K562 (cell line): ENCODE measurements around the gene ARHGAP26. TPM values are rescaled to one million over a fixed set of nuclear protein-coding genes. Genes with fewer than 3 reads are reported as not detected.

ENCODE experiments used
- ATAC-seq: fragments of 200-7000 bp; cut with Tn5 transposase; 3 replicates; pipeline ENCODE4 v1.9.1; 2020; ENCODE audit warnings: moderate library complexity
- BruUV-seq: library from RNA; stranded (reverse); fragments of 400-500 nt; replicated peaks from 2 replicates; lab custom pipeline; 2021; lab: Mats Ljungman, UMichigan
- CTCF ChIA-PET: fragments of 300-600 bp; formaldehyde crosslinking; extraction: SDS; loops from one replicate; lab custom pipeline; 2021; ENCODE audit warnings: low intra/inter-chr PET ratio; lab: Yijun Ruan, JAX
- POLR2A ChIA-PET: fragments of 300-600, 350-650 bp; sonication (Branson Sonifier 250); formaldehyde crosslinking; extraction: SDS; loops from one replicate; lab custom pipeline; 2021; ENCODE audit warnings: antibody characterized with exemption, inconsistent platforms; lab: Yijun Ruan, JAX
- DNase-seq, 4 experiments: peaks; one replicate each; pipeline versions ENCODE4 v3.0.0 to v3.0.0-alpha.2; 2011 to 2018; ENCODE audit warnings: low spot score in 3 of 4, mixed read lengths in 3 of 4; ENCODE audit errors: extremely low read depth in 1 of 4
- FAIRE-seq: peaks from 2 replicates; lab custom pipeline; 2011; peaks lifted over from hg19 to GRCh38; lab: Jason Lieb, UNC
- H2AFZ ChIP-seq: 2 replicates; pipeline ENCODE4 v1.6.0; 2011; ENCODE audit warnings: low read depth, low read length, control low read depth, inconsistent platforms
- H3K27ac ChIP-seq: fragments of 200-600 bp; 3 replicates; pipeline ENCODE4 v1.8.0; 2011; ENCODE audit warnings: low read depth, mild to moderate bottlenecking, control low read depth, inconsistent platforms, low read length, moderate library complexity, mixed read lengths; ENCODE audit errors: extremely low read depth
- H3K27me3 ChIP-seq, 2 experiments: fragments of 300-600 bp in 1 of 2; 2 replicates in 1 of 2; 3 replicates in 1 of 2; pipeline versions ENCODE4 v1.6.0 to v1.8.0; 2011; ENCODE audit warnings: inconsistent platforms in 2 of 2, low read length in 2 of 2, mild to moderate bottlenecking in 1 of 2, mixed read lengths in 1 of 2, moderate library complexity in 1 of 2; ENCODE audit not compliant: control insufficient read depth in 2 of 2, insufficient read depth in 2 of 2
- H3K36me3 ChIP-seq: fragments of 300-600 bp; 3 replicates; pipeline ENCODE4 v1.8.0; 2011; ENCODE audit warnings: mild to moderate bottlenecking, low read length, inconsistent platforms; ENCODE audit not compliant: control insufficient read depth, insufficient read depth
- H3K4me1 ChIP-seq, 2 experiments: fragments of 200-600 bp in 1 of 2; replicated peaks in 1 of 2; 2 replicates in 1 of 2; 3 replicates in 1 of 2; pipeline versions ENCODE4 v1.5.1 to v1.8.0; 2011; ENCODE audit warnings: inconsistent platforms in 2 of 2, low read length in 2 of 2, mild to moderate bottlenecking in 1 of 2, mixed read lengths in 1 of 2, moderate library complexity in 1 of 2; ENCODE audit not compliant: control insufficient read depth in 2 of 2, insufficient read depth in 2 of 2
- H3K4me2 ChIP-seq: 2 replicates; pipeline ENCODE4 v1.6.1; 2011; ENCODE audit warnings: low read length, control low read depth, inconsistent platforms, mixed read lengths; ENCODE audit not compliant: insufficient read depth
- H3K4me3 ChIP-seq: fragments of 200-600 bp; sonication (generic), shearing (Covaris generic); 2 replicates; pipeline ENCODE4 v1.5.1; 2016; ENCODE audit warnings: control low read depth, inconsistent platforms
- H3K79me2 ChIP-seq: fragments of 200-600 bp; 3 replicates; pipeline ENCODE4 v1.8.0; 2011; ENCODE audit warnings: low read length, inconsistent platforms; ENCODE audit not compliant: control insufficient read depth, insufficient read depth
- H3K9ac ChIP-seq, 2 experiments: 2 replicates each; pipeline versions ENCODE4 v1.6.0 to v1.6.1; 2011; ENCODE audit warnings: low read depth in 2 of 2, low read length in 2 of 2, control low read depth in 1 of 2, inconsistent platforms in 1 of 2, mild to moderate bottlenecking in 1 of 2, mixed read lengths in 1 of 2; ENCODE audit not compliant: insufficient read depth in 1 of 2
- H3K9me1 ChIP-seq: one replicate; pipeline ENCODE4 v1.6.0; 2011; ENCODE audit warnings: inconsistent platforms, mild to moderate bottlenecking, low read length, moderate library complexity; ENCODE audit not compliant: control insufficient read depth, insufficient read depth
- H3K9me3 ChIP-seq: replicated peaks from 2 replicates; pipeline ENCODE4 v1.5.1; 2011; ENCODE audit warnings: low read depth, low read length, inconsistent platforms; ENCODE audit not compliant: control insufficient read depth, insufficient read depth
- H4K20me1 ChIP-seq: replicated peaks from 2 replicates; pipeline ENCODE4 v1.6.1; 2011; ENCODE audit warnings: low read length, inconsistent platforms, mixed read lengths; ENCODE audit not compliant: control insufficient read depth, insufficient read depth
- PRDM10 ChIP-seq: fragments of 450-650 bp; IDR thresholded peaks from 2 replicates; pipeline ENCODE4 v1.6.1; 2018; ENCODE audit not compliant: partially characterized antibody
- TFAP4 ChIP-seq: sonication (generic); formaldehyde crosslinking; IDR thresholded peaks from 2 replicates; pipeline ENCODE4 v1.8.0; 2022; ENCODE audit warnings: missing genetic modification reagents, mild to moderate bottlenecking, moderate library complexity, borderline replicate concordance
- WGBS: fragments of 100-300 bp; shearing (Covaris generic); methylation state at CpG from one replicate; pipeline ENCODE4 v1.1.6; 2016; ENCODE audit warnings: low coverage, mixed read lengths; ENCODE audit not compliant: insufficient coverage; ENCODE audit errors: missing lambda C conversion rate; 5-methylcytosine and 5-hydroxymethylcytosine counted together
- in situ Hi-C: fragments of 300-500 bp; cut with MboI; formaldehyde crosslinking; loops from 4 replicates; pipeline ENCODE4 v1.15.0; 2018; ENCODE audit warnings: inconsistent platforms, mixed read lengths
- intact Hi-C: fragments of 100-400 bp; cut with micrococcal nuclease; formaldehyde crosslinking; loops from 2 replicates; pipeline ENCODE4 v1.14.2; 2022
- polyA plus RNA-seq, 8 experiments: library from polyadenylated mRNA; depleted of rRNA in 4 of 8; stranded (reverse) in 5 of 8; unstranded in 3 of 8; fragments of >200 nt; fragmentation: Nextera tagmentation in 2 of 8; fragmentation: Illumina TruSeq in 1 of 8; extraction: Ambion mirVana in 2 of 8; extraction: Trizol in 1 of 8; gene quantifications; 2 replicates each; pipeline versions ENCODE4 v1.2.1 to v1.2.3, GENCODE V29; 2011 to 2014; ENCODE audit warnings: inconsistent platforms in 1 of 8, missing spikeins in 1 of 8
- total RNA-seq, 7 experiments: library from RNA; depleted of rRNA in 6 of 7; stranded (reverse); fragments of >200 nt in 6 of 7; fragmentation: Illumina TruSeq in 2 of 7; extraction: Trizol in 2 of 7; gene quantifications; 2 replicates each; pipeline versions ENCODE4 v1.2.1 to v1.2.3, GENCODE V29; 2011 to 2021; ENCODE audit warnings: low replicate concordance in 1 of 7

ARHGAP26 gene
- total and polyA plus RNA-seq, 9 of the 15 experiments (the other 6 are each of a cell fraction or from before 2014, with no cell fraction given) = 0.13 to 1.1 (median 0.55) TPM

GRCh38 chr5:143011585-143011984, 241.4 kb downstream of the ARHGAP26 start:
- CTCF ChIA-PET = no interaction called here

More at GRCh38 chr5:143011585-143011984, 241.4 kb downstream of the ARHGAP26 start:
- Histone ChIP-seq H3K9ac (no peak overlapping the region), H3K9me3 (no peaks in the 10 kb centered on the region), H3K79me2 (no peaks in the 10 kb centered on the region), H4K20me1 (no peaks in the 10 kb centered on the region), H2AFZ (no peak overlapping the region), H3K36me3 (no peaks in the 10 kb centered on the region), H3K4me1 (no peaks in the 10 kb centered on the region), H3K27me3 (peaks cover 0 to 4% of the 10 kb centered on the region in 2 experiments; a peak in 1 of 5 replicates), H3K27ac (no peak overlapping the region), H3K4me3 (no peak overlapping the region), H3K9me1 (no peaks in the 10 kb centered on the region), H3K4me2 (no peak overlapping the region)
- 0% methylated on average over 2 of the region's 2 CpGs for WGBS
- POLR2A ChIA-PET = no interaction called here
- DNase-seq (no peak), ATAC-seq (no peak), FAIRE-seq (no peak)
- BruUV-seq = no TSS peak
- TF ChIP-seq PRDM10 (no peak), TFAP4 (CRISPR knock-in tag) (no peak)
- intact Hi-C loops = loop anchor here (10.0 kb wide), 2 partner anchors 1133 to 1173 kb away; no protein-coding TSS in a partner anchor
- in situ Hi-C loops = no loop called here
